ENCODE data around the gene GTF2H1. TPM values are rescaled to one million over a fixed set of nuclear protein-coding genes. Genes with fewer than 3 reads are reported as not detected.
"Not testable (repeated sequence)": the region's sequence is repeated elsewhere in the genome, so short reads cannot be mapped to it uniquely, and the experiment has no call there.

Gene GTF2H1
- total RNA-seq, 1 experiment from 2014 or later: 89.1 TPM

- intact Hi-C loops (cut with micrococcal nuclease; ENCODE audit: unreplicated experiment): loop anchor here (5.0 kb wide), 1 partner anchor 42 kb away; no protein-coding TSS in a partner anchor
- no peak for DNase-seq
- Histone ChIP-seq H3K36me3 (ENCODE audit: low read depth) (peaks cover 77% of the 10 kb centered on the region), H4K20me1 (ENCODE audit: insufficient read depth) (peaks cover 30% of the 10 kb centered on the region), H3K4me3 (no peak overlapping the region), H3K27ac (no peak overlapping the region), H3K79me2 (ENCODE audit: low read depth) (peaks cover 23% of the 10 kb centered on the region), H3K9me3 (ENCODE audit: insufficient read depth, low read depth) (no peaks in the 10 kb centered on the region), H3K27me3 (ENCODE audit: insufficient read depth, low read depth) (no peaks in the 10 kb centered on the region), H3K4me2 (no peak overlapping the region), H2AFZ (no peak overlapping the region), H3K4me1 (replicated peaks; ENCODE audit: insufficient read depth) (peaks cover 21% of the 10 kb centered on the region), H3K9me2 (ENCODE audit: insufficient read depth) (no peaks in the 10 kb centered on the region), H3F3A (ENCODE audit: insufficient read depth, low read depth) (peaks cover 94% of the 10 kb centered on the region)
- no TSS peak for BruUV-seq (replicated peaks)
- no peak for TF ChIP-seq CTCF (conservative IDR thresholded peaks at IDR 0.05)
- TF ChIP-seq EZH2 (IDR thresholded peaks at IDR 0.05; ENCODE audit: low read depth): no peak
- ChIA-PET CTCF (no interaction called here), POLR2A (ENCODE audit: unreplicated experiment) (no interaction called here)
Measured at GRCh38 chr11:18404062-18404461, 81.7 kb downstream of the GTF2H1 start.

GRCh38 chr11:18407400-18407799 lies 85.0 kb downstream of the GTF2H1 start:
- Histone ChIP-seq H3F3A (ENCODE audit: insufficient read depth, low read depth) (peaks cover 84% of the 10 kb centered on the region), H3K4me1 (replicated peaks; ENCODE audit: insufficient read depth) (peaks cover 21% of the 10 kb centered on the region), H3K27ac (peak overlapping the region; percentile 63), H3K36me3 (ENCODE audit: low read depth) (peaks cover 56% of the 10 kb centered on the region)
- H3K4me3 ChIP-seq; intact Hi-C loops (cut with micrococcal nuclease; ENCODE audit: unreplicated experiment); H3K27me3 ChIP-seq (ENCODE audit: insufficient read depth, low read depth); H3K9me2 ChIP-seq (ENCODE audit: insufficient read depth); H3K79me2 ChIP-seq (ENCODE audit: low read depth); CTCF ChIA-PET; H3K4me2 ChIP-seq; H2AFZ ChIP-seq; H3K9me3 ChIP-seq (ENCODE audit: insufficient read depth, low read depth); H4K20me1 ChIP-seq (ENCODE audit: insufficient read depth): not testable (repeated sequence)
- TSS peak; percentile 50 for BruUV-seq (replicated peaks)
- POLR2A ChIA-PET (ENCODE audit: unreplicated experiment): interaction anchor here (0.8 kb wide), 1 partner anchor 13 kb away, joined by 3 read pairs; the partner anchor contains the start of gene LDHA
- DNase-seq: peak; percentile 40 to 75

DNA sequence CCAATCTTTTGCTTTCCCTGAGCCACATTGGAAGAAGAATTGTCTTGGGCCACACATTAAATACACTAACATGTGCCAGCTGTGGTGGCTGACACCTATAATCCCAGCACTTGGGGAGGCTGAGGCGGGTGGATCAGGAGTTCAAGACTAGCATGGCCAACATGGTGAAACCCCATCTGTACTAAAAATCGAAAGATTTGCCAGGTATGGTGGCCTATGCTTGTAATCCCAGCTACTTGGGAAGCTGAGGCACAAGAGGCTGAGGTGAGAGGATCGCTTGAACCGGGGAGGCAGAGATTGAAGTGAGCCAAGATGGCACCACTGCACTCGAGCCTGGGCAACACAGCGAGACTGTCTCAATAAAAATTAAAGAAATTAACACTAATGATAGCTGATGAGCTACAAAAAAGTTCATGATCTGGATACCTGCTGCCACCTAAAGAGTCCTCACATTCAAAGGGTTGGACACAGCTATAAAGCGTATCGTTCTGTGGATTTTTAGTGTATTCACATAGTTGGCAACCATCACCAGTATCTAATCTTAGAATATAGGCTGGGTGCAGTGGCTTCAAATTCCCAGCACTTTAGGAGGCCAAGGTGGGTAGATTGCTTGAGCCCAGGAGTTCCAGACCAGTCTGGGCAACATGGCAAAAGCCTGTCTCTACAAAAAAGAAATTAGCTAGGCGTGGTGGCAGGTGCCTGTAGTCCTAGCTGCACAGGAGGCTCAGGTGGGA lies 86.4 kb downstream of the GTF2H1 start:
- Histone ChIP-seq H3K36me3 (ENCODE audit: low read depth) (peaks cover 44% of the 10 kb centered on the region), H3K79me2 (ENCODE audit: low read depth) (no peaks in the 10 kb centered on the region), H3K9me2 (ENCODE audit: insufficient read depth) (no peaks in the 10 kb centered on the region), H3F3A (ENCODE audit: insufficient read depth, low read depth) (peaks cover 71% of the 10 kb centered on the region), H3K9me3 (ENCODE audit: insufficient read depth, low read depth) (no peaks in the 10 kb centered on the region), H3K4me1 (replicated peaks; ENCODE audit: insufficient read depth) (peaks cover 21% of the 10 kb centered on the region), H3K27me3 (ENCODE audit: insufficient read depth, low read depth) (no peaks in the 10 kb centered on the region), H4K20me1 (ENCODE audit: insufficient read depth) (peaks cover 9% of the 10 kb centered on the region), H3K4me2 (no peak overlapping the region), H2AFZ (no peak overlapping the region), H3K27ac (peak overlapping the region; percentile 63), H3K4me3 (no peak overlapping the region)
- ChIA-PET POLR2A (ENCODE audit: unreplicated experiment) (interaction anchor here (0.8 kb wide), 1 partner anchor 9 kb away, joined by 11 read pairs; no protein-coding TSS in a partner anchor), CTCF (no interaction called here)
- no TSS peak for BruUV-seq (replicated peaks)
- no peak for TF ChIP-seq EZH2 (IDR thresholded peaks at IDR 0.05; ENCODE audit: low read depth)
- no peak for TF ChIP-seq CTCF (conservative IDR thresholded peaks at IDR 0.05)
- no peak for DNase-seq
- intact Hi-C loops (cut with micrococcal nuclease; ENCODE audit: unreplicated experiment): no loop called here
